Heart left ventricle (tissue), 16 donors: ENCODE measurements around the gene TMOD4. TPM values are rescaled to one million over a fixed set of nuclear protein-coding genes. Genes with fewer than 3 reads are reported as not detected.

ENCODE experiments used
- ATAC-seq, 4 donors: fragments of 200-7000 bp; cut with Tn5 transposase; one replicate each; pipeline ENCODE4 v1.9.1; 2020 to 2022; ENCODE audit warnings: moderate library complexity in 4 of 4, mild to moderate bottlenecking in 3 of 4, moderate number of reproducible peaks in 1 of 4
- DNase-seq, 5 donors: peaks; one replicate each; pipeline ENCODE4 v3.0.0-alpha.2; 2020
- H3K27ac ChIP-seq, 12 donors: fragments of 200-600 bp; sonication (generic) in 4 of 12; one replicate each; pipeline versions ENCODE4 v1.5.0 to v1.8.0; 2016 to 2022; ENCODE audit warnings: mild to moderate bottlenecking in 2 of 12
- H3K27me3 ChIP-seq, 9 donors: fragments of 200-600 bp; sonication (generic) in 2 of 9; one replicate each; pipeline versions ENCODE4 v1.5.1 to v1.8.0; 2016 to 2022; ENCODE audit warnings: mild to moderate bottlenecking in 3 of 9
- H3K36me3 ChIP-seq, 9 donors: fragments of 200-600 bp; sonication (generic) in 2 of 9; one replicate each; pipeline versions ENCODE4 v1.5.0 to v1.8.0; 2018 to 2022; ENCODE audit warnings: mild to moderate bottlenecking in 2 of 9
- H3K4me1 ChIP-seq, 12 donors: fragments of 200-600 bp; sonication (generic) in 4 of 12; one replicate each; pipeline versions ENCODE4 v1.5.0 to v1.8.0; 2016 to 2022; ENCODE audit warnings: mild to moderate bottlenecking in 3 of 12
- H3K4me3 ChIP-seq, 12 donors: fragments of 200-600 bp; sonication (generic) in 4 of 12; one replicate each; pipeline versions ENCODE4 v1.5.0 to v1.8.0; 2017 to 2022; ENCODE audit warnings: mild to moderate bottlenecking in 9 of 12, moderate library complexity in 4 of 12
- H3K9me3 ChIP-seq, 12 donors: fragments of 200-600 bp; sonication (generic) in 4 of 12; one replicate each; pipeline versions ENCODE4 v1.5.0 to v1.8.0; 2016 to 2022; ENCODE audit warnings: mild to moderate bottlenecking in 1 of 12
- CTCF ChIP-seq, 12 donors: fragments of 200-600 bp; sonication (generic) in 4 of 12; IDR thresholded peaks; one replicate each; pipeline versions ENCODE4 v1.5.0 to v1.8.0; 2018 to 2022; ENCODE audit warnings: antibody characterized with exemption in 12 of 12, mild to moderate bottlenecking in 5 of 12
- POLR2A ChIP-seq, 2 donors: fragments of 450-650 bp; IDR thresholded peaks; one replicate each; pipeline ENCODE4 v1.6.1; 2017; ENCODE audit warnings: antibody characterized with exemption in 2 of 2, mild to moderate bottlenecking in 2 of 2, moderate library complexity in 2 of 2
- WGBS, 4 donors: extraction: QIAGEN DNeasy Blood & Tissue Kit in 2 of 4; methylation state at CpG; one replicate each; pipeline versions ENCODE4 v1.1.5 to v1.1.7; 2013 to 2018; 5-methylcytosine and 5-hydroxymethylcytosine counted together
- intact Hi-C, 10 donors: fragments of 100-400 bp; cut with DNase I; formaldehyde crosslinking; loops; one replicate each; pipeline versions ENCODE4 v1.11.1 to v1.14.2; 2022
- polyA plus RNA-seq, 2 donors: library from polyadenylated mRNA; stranded (reverse); fragments of 200-250 nt; gene quantifications; one replicate each; pipeline ENCODE4 v1.2.3, GENCODE V29; 2013
- total RNA-seq, 9 donors: library from RNA; depleted of rRNA in 2 of 9; stranded (reverse); fragments of >200 nt in 2 of 9; fragmentation: NEBNext Ultra II Directional in 3 of 9; extraction: Animal tissue kit (Norgen Biotek cat#: 25700) in 3 of 9; gene quantifications; one replicate each; pipeline versions ENCODE4 v1.1.0 to v1.2.4, GENCODE V29; 2016 to 2023
- donor health status: ischemic (EF 13 %, LVEDD 7.1; RV severe dilation, severe dysfunction).
- donor health status: healthy with polysubstance abuse.
- donor health status: DM: no; HTN: yes; CAD: no.
- donor health status: DM: no; HTN: no; CAD: no.
- donor health status: ischemic (EF 25% LVEDD 6.9; RV normal size, moderate dysfunction).
- donor health status: ischemic (EF 25% LVEDD 5.7; RV mildly dilated, moderate dysfunction).
- donor health status: healthy.
- donor health status: DM: yes; HTN: yes; CAD: no.
- donor health status: ischemic (EF 35%, LVEDD 5.7; RV mildly dilated, moderate dysfunction).
- donor health status: nonischemic (EF 11% LVEDD 7.7; RV severe dilation, severe dysfunction).
- donor health status: DM: yes; HTN: yes; CAD: no.
- donor health status: PGD.
- donor health status: ischemic (EF 29% LVEDD 5.4; RV normal size, mild dysfunction).
- donor health status: nonischemic (EF 23%, LVEDD 6.1; RV moderate dilation, normal function).

The TMOD4 gene
- total and polyA plus RNA-seq, 11 donors: 0.37 to 0.61 (median 0.50) TPM; not detected in 8

GRCh38 chr1:151134396-151134795 is 41.4 kb downstream of the TMOD4 start:
- Histone ChIP-seq H3K4me1 (peaks cover 0 to 23% (median 3%) of the 10 kb centered on the region in 12 donors), H3K36me3 (peaks cover 2 to 68% (median 57%) of the 10 kb centered on the region in 9 donors), H3K9me3 (no peaks in the 10 kb centered on the region), H3K27me3 (no peaks in the 10 kb centered on the region), H3K4me3 (no peak overlapping the region), H3K27ac (no peak overlapping the region)
- ATAC-seq (no peak), DNase-seq (no peak)
- no peak for TF ChIP-seq CTCF (IDR thresholded peaks at IDR 0.05)
- intact Hi-C loops: no loop called here
- 60 to 75% (median 71%) methylated on average over 3 of the region's 3 CpGs for WGBS, 4 donors

GRCh38 chr1:151133018-151133806 is 42.6 kb downstream of the TMOD4 start:
- Histone ChIP-seq H3K36me3 (peaks cover 2 to 56% (median 46%) of the 10 kb centered on the region in 9 donors), H3K27me3 (no peaks in the 10 kb centered on the region), H3K4me1 (peaks cover 0 to 27% (median 3%) of the 10 kb centered on the region in 12 donors), H3K9me3 (no peaks in the 10 kb centered on the region), H3K4me3 (no peak overlapping the region), H3K27ac (no peak overlapping the region)
- DNase-seq (no peak), ATAC-seq (peak in 1 of 4 donors; percentile 3)
- intact Hi-C loops: no loop called here
- 74 to 81% (median 78%) methylated on average over 24 to 65 of the region's 65 CpGs for WGBS, 4 donors
- TF ChIP-seq POLR2A (IDR thresholded peaks at IDR 0.05) (no peak), CTCF (IDR thresholded peaks at IDR 0.05) (no peak)

GRCh38 chr1:151132335-151133017 is 43.3 kb downstream of the TMOD4 start:
- 74 to 81% (median 78%) methylated on average over 23 to 74 of the region's 74 CpGs for WGBS, 4 donors
- peaks cover 0 to 27% (median 3%) of the 10 kb centered on the region in 12 donors for H3K4me1 ChIP-seq
- H3K9me3 ChIP-seq: no peaks in the 10 kb centered on the region
- no peaks in the 10 kb centered on the region for H3K27me3 ChIP-seq
- ATAC-seq (no peak), DNase-seq (no peak)
- no peak for TF ChIP-seq POLR2A (IDR thresholded peaks at IDR 0.05)
- no peak for TF ChIP-seq CTCF (IDR thresholded peaks at IDR 0.05)
- H3K36me3 ChIP-seq: peaks cover 2 to 50% (median 38%) of the 10 kb centered on the region in 9 donors
- peak overlapping the region in 7 of 12 donors; percentile 12 to 72 (median 61) for H3K27ac ChIP-seq
- H3K4me3 ChIP-seq: peak overlapping the region in 10 of 12 donors; percentile 18 to 61 (median 46)
- intact Hi-C loops: no loop called here

- 49 to 67% (median 56%) methylated on average over 36 to 39 of the region's 39 CpGs for WGBS, 4 donors
- peak overlapping the region in 10 of 12 donors; percentile 21 to 61 (median 46) for H3K4me3 ChIP-seq
- H3K9me3 ChIP-seq: no peaks in the 10 kb centered on the region
- H3K36me3 ChIP-seq: peaks cover 2 to 49% (median 34%) of the 10 kb centered on the region in 9 donors
- H3K4me1 ChIP-seq: peaks cover 0 to 27% (median 3%) of the 10 kb centered on the region in 12 donors
- intact Hi-C loops: no loop called here
- no peak for TF ChIP-seq CTCF (IDR thresholded peaks at IDR 0.05)
- no peaks in the 10 kb centered on the region for H3K27me3 ChIP-seq
- H3K27ac ChIP-seq: peak overlapping the region in 10 of 12 donors; percentile 20 to 72 (median 50)
- DNase-seq (peak in 1 of 5 donors; percentile 35), ATAC-seq (peak; percentile 27 to 60 (median 44))
Observed at GRCh38 chr1:151131701-151132334, 44.0 kb downstream of the TMOD4 start.
